Fibroblast of villous mesenchyme (primary cell): ENCODE measurements around the gene GALNT14. TPM values are rescaled to one million over a fixed set of nuclear protein-coding genes. Genes with fewer than 3 reads are reported as not detected.

Source experiments
- DNase-seq: peaks from one replicate; pipeline ENCODE4 v3.0.0-alpha.2; 2010; ENCODE audit warnings: low read depth
- H3K4me3 ChIP-seq: 2 replicates; pipeline ENCODE4 v1.5.1; 2011; ENCODE audit warnings: low read depth, mild to moderate bottlenecking, low read length
- total RNA-seq: library from RNA; depleted of rRNA; stranded (reverse); fragments of >200 nt; gene quantifications from 2 replicates; pipeline ENCODE4 v1.2.3, GENCODE V29; 2012
- TF ChIP-seq, protein P1 (sequence below): IDR thresholded peaks from 2 replicates; pipeline ENCODE4 v1.5.1; 2012; ENCODE audit warnings: low read depth, mild to moderate bottlenecking, low read length; ENCODE audit not compliant: insufficient read depth

Gene GALNT14
- total RNA-seq, 1 donor, result under 0.01 TPM

DNA sequence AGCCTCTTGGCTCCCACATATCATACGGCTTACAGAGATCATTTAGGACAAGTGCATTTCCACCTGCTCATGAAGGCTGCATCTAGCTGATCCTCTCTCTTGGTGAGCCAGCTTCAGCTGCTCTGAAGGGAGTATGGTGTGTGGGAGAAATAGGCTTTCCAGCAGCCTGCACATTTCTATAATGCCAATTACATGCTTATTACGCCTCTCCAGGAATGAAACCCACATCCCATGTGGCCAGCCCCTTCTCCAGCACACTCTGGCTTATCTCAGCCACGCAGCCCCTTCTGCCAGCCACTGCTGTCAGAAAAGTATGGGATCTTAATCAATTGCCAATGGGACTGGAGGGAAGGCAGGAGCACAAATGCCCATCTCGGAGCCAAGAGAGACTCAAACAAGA lies 117.5 kb downstream of the GALNT14 start:
- H3K4me3 ChIP-seq, result no peak overlapping the region
- no peak for DNase-seq
- TF ChIP-seq, protein P1, sequence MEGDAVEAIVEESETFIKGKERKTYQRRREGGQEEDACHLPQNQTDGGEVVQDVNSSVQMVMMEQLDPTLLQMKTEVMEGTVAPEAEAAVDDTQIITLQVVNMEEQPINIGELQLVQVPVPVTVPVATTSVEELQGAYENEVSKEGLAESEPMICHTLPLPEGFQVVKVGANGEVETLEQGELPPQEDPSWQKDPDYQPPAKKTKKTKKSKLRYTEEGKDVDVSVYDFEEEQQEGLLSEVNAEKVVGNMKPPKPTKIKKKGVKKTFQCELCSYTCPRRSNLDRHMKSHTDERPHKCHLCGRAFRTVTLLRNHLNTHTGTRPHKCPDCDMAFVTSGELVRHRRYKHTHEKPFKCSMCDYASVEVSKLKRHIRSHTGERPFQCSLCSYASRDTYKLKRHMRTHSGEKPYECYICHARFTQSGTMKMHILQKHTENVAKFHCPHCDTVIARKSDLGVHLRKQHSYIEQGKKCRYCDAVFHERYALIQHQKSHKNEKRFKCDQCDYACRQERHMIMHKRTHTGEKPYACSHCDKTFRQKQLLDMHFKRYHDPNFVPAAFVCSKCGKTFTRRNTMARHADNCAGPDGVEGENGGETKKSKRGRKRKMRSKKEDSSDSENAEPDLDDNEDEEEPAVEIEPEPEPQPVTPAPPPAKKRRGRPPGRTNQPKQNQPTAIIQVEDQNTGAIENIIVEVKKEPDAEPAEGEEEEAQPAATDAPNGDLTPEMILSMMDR, result no peak

DNA sequence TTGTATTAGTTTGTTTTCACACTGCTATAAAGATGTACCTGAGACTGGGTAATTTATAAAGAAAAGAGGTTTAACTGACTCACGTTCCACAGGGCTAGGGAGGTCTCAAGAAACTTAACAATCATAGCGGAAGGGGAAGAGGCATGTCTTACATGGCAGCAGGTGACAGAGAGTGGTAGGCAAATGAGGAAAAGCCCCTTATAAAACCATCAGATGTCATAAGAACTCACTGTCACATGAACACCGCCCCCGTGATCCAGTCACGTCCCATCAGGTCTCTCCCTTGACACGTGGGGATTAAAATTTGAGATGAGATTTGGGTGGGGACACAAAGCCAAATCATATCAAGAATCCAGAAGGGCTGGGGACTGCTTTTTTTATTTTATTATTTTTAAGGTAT lies 120.0 kb downstream of the GALNT14 start:
- H3K4me3 ChIP-seq, result no peak overlapping the region
- DNase-seq, result no peak
- TF ChIP-seq, protein P1, result no peak

DNA sequence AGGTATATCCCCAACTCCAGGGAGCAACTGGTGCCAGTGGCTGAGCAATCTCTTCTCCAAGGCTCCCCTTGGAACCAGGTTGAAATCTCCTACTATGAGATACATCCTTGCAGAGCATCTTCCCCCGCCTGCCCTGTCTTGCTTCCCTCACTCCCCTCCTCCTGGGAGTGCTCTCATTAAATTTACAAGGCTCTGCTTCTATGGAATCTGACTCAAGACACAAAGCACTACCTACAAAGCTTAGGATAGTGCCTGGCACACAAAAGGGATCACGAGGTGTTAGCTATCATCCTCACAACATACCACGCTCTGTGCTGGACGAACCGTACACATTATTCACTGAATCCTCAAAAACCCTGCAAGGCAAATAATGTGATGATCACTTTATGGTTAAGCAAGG lies 121.6 kb downstream of the GALNT14 start:
- DNase-seq, result no peak
- H3K4me3 ChIP-seq, result no peak overlapping the region
- TF ChIP-seq, protein P1, result no peak

DNA sequence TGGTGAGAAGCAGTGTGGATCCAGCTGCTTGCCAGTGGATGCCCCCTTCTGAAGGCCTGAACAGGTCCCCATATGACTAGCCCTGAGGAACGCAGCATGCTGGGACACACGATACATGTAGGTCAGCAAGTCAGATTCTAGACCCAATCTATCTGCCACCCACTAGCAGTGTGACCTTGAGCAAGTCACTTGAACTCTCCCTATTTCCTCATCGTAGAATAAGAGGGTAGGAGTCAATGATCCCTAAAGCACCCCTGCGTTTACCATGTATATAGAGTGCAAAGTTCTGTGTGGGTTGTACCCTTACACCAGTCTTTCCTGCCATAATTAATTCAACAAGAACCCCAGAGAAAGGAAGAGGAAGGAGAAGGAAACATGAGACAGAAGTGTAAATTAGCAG lies 123.7 kb downstream of the GALNT14 start:
- no peak overlapping the region for H3K4me3 ChIP-seq
- DNase-seq, result no peak
- TF ChIP-seq, protein P1, result no peak

DNA sequence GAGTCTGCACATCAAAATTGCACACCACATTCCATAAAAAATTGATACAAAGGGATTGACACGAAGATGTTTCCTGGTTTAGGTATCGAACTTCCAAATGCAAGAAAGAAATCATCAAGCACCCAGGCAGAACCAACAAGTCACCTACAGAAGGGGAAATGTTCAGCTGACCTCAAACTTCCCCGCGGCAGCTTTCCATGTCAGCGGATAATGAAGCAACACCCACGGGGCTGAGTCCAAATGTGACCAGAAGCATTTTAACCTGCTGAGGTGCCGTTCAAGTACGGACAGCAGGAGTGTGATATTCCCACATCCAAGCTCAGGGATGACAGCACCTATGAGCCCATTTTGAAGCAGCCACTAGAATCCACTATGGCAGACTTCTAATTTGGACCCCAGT lies 124.9 kb downstream of the GALNT14 start:
- DNase-seq, result no peak
- TF ChIP-seq, protein P1, result no peak
- no peak overlapping the region for H3K4me3 ChIP-seq

DNA sequence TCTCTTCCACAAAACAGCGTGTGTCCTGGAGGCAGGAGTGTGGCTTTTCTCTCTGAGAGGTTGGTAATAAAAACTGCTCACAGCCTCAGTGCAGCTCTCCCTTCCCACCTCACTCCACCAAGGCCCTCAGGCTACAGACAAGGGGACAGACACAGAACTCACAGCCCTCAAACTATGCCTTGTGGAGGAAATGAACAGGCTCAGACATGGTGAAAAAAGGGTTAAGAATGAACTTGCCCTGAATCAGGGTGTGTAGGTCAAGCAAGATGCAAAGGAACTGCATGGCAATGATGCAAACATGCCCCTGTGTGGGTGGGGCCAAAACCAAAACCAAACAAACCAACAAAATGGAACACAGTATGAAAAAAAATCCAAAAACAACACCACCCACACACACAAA lies 125.8 kb downstream of the GALNT14 start:
- H3K4me3 ChIP-seq, result no peak overlapping the region
- TF ChIP-seq, protein P1, result no peak
- DNase-seq, result no peak

DNA sequence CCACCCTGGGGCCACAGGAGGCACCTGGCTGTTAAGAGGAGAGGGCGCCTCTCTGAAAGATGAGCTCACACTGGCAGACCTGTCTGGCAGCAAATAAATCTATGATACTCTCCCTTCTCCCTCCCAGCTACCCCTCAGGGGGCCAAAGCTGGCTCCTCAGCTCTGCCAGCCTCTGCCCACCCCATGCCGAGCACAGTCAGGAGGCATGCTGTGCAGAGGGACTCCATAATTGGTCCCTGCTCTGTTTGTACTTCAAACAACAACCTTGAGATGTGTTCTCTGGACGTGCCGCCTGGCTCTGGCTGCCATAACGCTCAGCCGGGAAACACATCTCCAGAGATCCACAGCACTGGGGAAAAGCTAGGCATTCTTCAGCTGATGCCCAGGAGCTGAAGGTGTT lies 126.7 kb downstream of the GALNT14 start:
- TF ChIP-seq, protein P1, result no peak
- no peak overlapping the region for H3K4me3 ChIP-seq
- no peak for DNase-seq
